Femur (tissue), 1 donor: ENCODE data around the gene VPS4B.
"Not testable (repeated sequence)": the region's sequence is repeated elsewhere in the genome, so short reads cannot be mapped to it uniquely, and the experiment has no call there.

Experiments used
- DNase-seq: peaks from one replicate; pipeline ENCODE4 v3.0.0-alpha.2; 2017

VPS4B gene

GRCh38 chr18:63366213-63367052 is 55.8 kb downstream of the VPS4B start:
- DNase-seq = peak; percentile 57

DNA sequence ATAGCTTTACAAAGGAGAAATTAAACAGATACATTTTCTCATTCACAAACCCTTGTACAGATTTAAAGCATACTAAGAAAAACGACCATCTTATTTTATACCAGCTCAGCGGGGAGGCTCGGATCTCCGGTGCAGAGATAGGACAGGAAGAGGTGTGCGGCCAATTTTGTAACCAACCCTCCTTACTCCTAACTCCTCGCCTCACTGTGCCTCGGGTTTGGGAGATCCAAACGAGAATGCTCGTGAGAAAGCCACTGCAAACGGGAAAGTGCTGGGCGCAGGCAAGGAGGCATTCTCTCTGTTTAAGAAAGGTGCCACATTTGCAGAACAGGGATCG is 56.4 kb downstream of the VPS4B start:
- no peak for DNase-seq

GRCh38 chr18:63363951-63364350 is 58.3 kb downstream of the VPS4B start:
- no peak for DNase-seq

- DNase-seq = not testable (repeated sequence)
Observed at GRCh38 chr18:63363420-63363819, 58.9 kb downstream of the VPS4B start.

GRCh38 chr18:63356272-63356896 is 65.9 kb downstream of the VPS4B start:
- DNase-seq = no peak

GRCh38 chr18:63350230-63350629 is 72.0 kb downstream of the VPS4B start:
- no peak for DNase-seq

DNA sequence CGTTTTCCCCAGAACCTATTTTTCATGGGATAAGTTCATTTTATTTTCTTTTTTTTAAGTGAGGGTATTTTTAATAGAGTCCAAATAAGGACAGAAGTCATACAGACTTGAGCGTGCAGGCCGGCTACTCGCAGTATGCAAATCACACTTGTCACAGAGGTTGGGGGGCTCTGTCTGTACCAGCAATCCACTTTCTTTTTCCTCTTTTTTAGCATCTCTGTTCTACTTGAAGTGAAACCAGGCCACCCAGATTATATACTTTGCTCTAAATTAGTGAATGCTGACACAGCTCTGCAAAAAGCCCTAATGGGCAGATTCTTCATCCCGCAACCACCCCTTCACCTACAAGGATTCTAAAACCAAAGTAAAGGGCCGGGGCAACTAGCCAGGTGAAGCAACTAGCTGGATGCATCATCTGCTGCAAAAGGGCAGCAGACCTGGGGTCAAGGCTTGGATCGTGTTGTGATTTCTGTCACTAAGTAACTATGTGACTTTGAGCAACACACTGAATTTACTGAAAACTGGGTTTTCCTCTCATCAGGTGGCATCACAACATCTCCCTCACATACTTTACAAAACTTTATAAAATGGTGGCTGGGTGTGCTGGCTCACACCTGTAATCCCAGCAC is 73.7 kb downstream of the VPS4B start:
- DNase-seq = no peak

- no peak for DNase-seq
Observed at GRCh38 chr18:63346480-63347183, 75.6 kb downstream of the VPS4B start.

DNA sequence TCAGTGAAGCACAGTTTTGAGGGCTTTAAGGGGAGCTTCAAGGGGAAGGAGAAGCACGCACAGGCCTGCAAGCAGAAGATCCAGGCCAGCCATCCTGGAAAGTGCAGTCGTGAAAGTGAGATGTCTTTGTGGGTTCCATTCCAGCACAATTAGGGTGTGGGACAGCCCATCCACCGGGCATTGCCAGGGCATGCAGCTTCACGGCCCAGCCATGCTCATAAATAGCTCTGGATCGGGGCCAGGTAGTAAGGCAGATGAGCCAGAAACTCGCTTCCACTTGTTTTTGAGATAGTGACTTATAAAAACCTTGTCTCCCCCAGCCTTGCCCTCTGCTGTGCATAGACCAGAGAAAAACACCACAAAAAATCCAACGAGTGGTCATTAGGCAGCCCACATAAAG is 76.2 kb downstream of the VPS4B start:
- DNase-seq = peak; percentile 48

- no peak for DNase-seq
Observed at GRCh38 chr18:63344918-63345317, 77.4 kb downstream of the VPS4B start.

GRCh38 chr18:63344263-63344662 is 78.0 kb downstream of the VPS4B start:
- DNase-seq = no peak

DNA sequence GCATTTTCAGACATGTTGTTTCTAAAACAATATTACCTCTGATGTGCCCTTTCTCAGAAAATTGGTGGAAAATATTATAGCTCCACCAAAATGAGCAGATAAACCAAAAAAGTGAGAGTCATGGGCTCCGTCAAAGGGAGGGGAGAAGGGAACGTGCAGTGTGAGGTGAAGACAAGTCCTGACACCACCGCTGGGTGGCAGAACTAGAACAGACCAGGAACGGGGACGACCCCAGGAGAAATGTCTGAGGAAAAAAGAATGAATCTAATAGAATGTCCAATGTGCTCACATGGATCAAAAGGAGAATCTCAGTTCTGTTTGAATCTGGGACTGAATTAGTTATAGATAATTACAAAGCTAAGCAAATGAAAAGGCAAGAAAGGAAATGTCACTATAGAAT is 80.1 kb downstream of the VPS4B start:
- peak; percentile 59 for DNase-seq

- DNase-seq = no peak
Observed at GRCh38 chr18:63339920-63340484, 82.3 kb downstream of the VPS4B start.
